H9 (cell line): ENCODE measurements around the gene C4orf51. TPM values are rescaled to one million over a fixed set of nuclear protein-coding genes. Genes with fewer than 3 reads are reported as not detected.
A peak's percentile ranks its signal among the peaks of the same experiment; 100 is the strongest.

Experiments used
- DNase-seq: peaks from one replicate; pipeline ENCODE4 v3.0.0-alpha.2; 2017
- H2AFZ ChIP-seq: one replicate; pipeline ENCODE4 v1.6.1; 2013; ENCODE audit warnings: mild to moderate bottlenecking, low read length, control low read depth, moderate library complexity
- H2AK5ac ChIP-seq: 2 replicates; pipeline ENCODE4 v1.6.1; 2013; ENCODE audit warnings: low read length, control low read depth, mixed read lengths; ENCODE audit not compliant: insufficient read length
- H2BK120ac ChIP-seq: one replicate; pipeline ENCODE4 v1.6.1; 2013; ENCODE audit warnings: low read depth, mild to moderate bottlenecking, low read length, control low read depth, inconsistent platforms; ENCODE audit not compliant: poor library complexity, severe bottlenecking
- H2BK12ac ChIP-seq: 2 replicates; pipeline ENCODE4 v1.6.1; 2013; ENCODE audit warnings: low read length, control low read depth, mixed read lengths, low read depth; ENCODE audit not compliant: insufficient read length
- H2BK15ac ChIP-seq: 2 replicates; pipeline ENCODE4 v1.6.1; 2013; ENCODE audit warnings: low read depth, low read length, control low read depth
- H2BK20ac ChIP-seq: one replicate; pipeline ENCODE4 v1.6.1; 2013; ENCODE audit warnings: low read depth, mild to moderate bottlenecking, low read length, control low read depth, inconsistent platforms; ENCODE audit not compliant: poor library complexity, severe bottlenecking
- H2BK5ac ChIP-seq: 2 replicates; pipeline ENCODE4 v1.6.1; 2013; ENCODE audit warnings: low read length, control low read depth, mixed read lengths; ENCODE audit not compliant: insufficient read length
- H3K14ac ChIP-seq: 2 replicates; pipeline ENCODE4 v1.6.1; 2013; ENCODE audit warnings: low read length, control low read depth; ENCODE audit not compliant: insufficient read depth
- H3K18ac ChIP-seq: 2 replicates; pipeline ENCODE4 v1.6.1; 2013; ENCODE audit warnings: low read depth, mild to moderate bottlenecking, mixed read lengths, low read length, control low read depth; ENCODE audit not compliant: insufficient read length
- H3K23ac ChIP-seq: 2 replicates; pipeline ENCODE4 v1.6.1; 2013; ENCODE audit warnings: low read length, control low read depth, mixed read lengths, low read depth; ENCODE audit not compliant: insufficient read length
- H3K23me2 ChIP-seq: 2 replicates; pipeline ENCODE4 v1.6.1; 2013; ENCODE audit warnings: low read depth, mild to moderate bottlenecking, mixed read lengths, low read length, control low read depth; ENCODE audit not compliant: insufficient read length, poor library complexity, severe bottlenecking
- H3K27ac ChIP-seq: 2 replicates; pipeline ENCODE4 v1.5.1; 2013; ENCODE audit warnings: low read length, control low read depth, mixed read lengths, low read depth; ENCODE audit not compliant: insufficient read length
- H3K27me3 ChIP-seq: 2 replicates; pipeline ENCODE4 v1.6.1; 2013; ENCODE audit warnings: low read length, control low read depth, inconsistent platforms; ENCODE audit not compliant: insufficient read depth
- H3K4ac ChIP-seq: 2 replicates; pipeline ENCODE4 v1.6.1; 2013; ENCODE audit warnings: low read depth, mild to moderate bottlenecking, control low read depth, inconsistent platforms, low read length, moderate library complexity
- H3K4me1 ChIP-seq: 2 replicates; pipeline ENCODE4 v1.6.1; 2013; ENCODE audit warnings: low read length, control low read depth, inconsistent platforms; ENCODE audit not compliant: insufficient read depth
- H3K4me2 ChIP-seq: 2 replicates; pipeline ENCODE4 v1.6.1; 2013; ENCODE audit warnings: low read length, control low read depth, mixed read lengths; ENCODE audit not compliant: insufficient read length, insufficient read depth
- H3K56ac ChIP-seq: 2 replicates; pipeline ENCODE4 v1.6.1; 2013; ENCODE audit warnings: low read depth, mild to moderate bottlenecking, mixed read lengths, low read length, control low read depth; ENCODE audit not compliant: insufficient read length
- H3K79me1 ChIP-seq: 2 replicates; pipeline ENCODE4 v1.6.1; 2013; ENCODE audit warnings: low read depth, mild to moderate bottlenecking, moderate library complexity, low read length, control low read depth, inconsistent platforms; ENCODE audit not compliant: insufficient read depth, poor library complexity, severe bottlenecking
- H3K79me2 ChIP-seq: 2 replicates; pipeline ENCODE4 v1.6.1; 2013; ENCODE audit warnings: low read length, control low read depth, inconsistent platforms; ENCODE audit not compliant: insufficient read depth
- H3K9ac ChIP-seq: 2 replicates; pipeline ENCODE4 v1.6.1; 2013; ENCODE audit warnings: low read length, control low read depth, mixed read lengths; ENCODE audit not compliant: insufficient read length; ENCODE audit errors: extremely low read depth
- H3K9me3 ChIP-seq: one replicate; pipeline ENCODE4 v1.6.1; 2013; ENCODE audit warnings: low read depth, low read length, inconsistent platforms; ENCODE audit not compliant: control insufficient read depth
- H3T11ph ChIP-seq: one replicate; pipeline ENCODE4 v1.6.1; 2013; ENCODE audit warnings: mild to moderate bottlenecking, low read length, control low read depth, inconsistent platforms
- H4K20me1 ChIP-seq: one replicate; pipeline ENCODE4 v1.6.1; 2013; ENCODE audit not compliant: control insufficient read depth, insufficient read length, insufficient read depth
- H4K5ac ChIP-seq: 2 replicates; pipeline ENCODE4 v1.6.1; 2013; ENCODE audit warnings: low read depth, mild to moderate bottlenecking, mixed read lengths, low read length, control low read depth; ENCODE audit not compliant: insufficient read length
- H4K8ac ChIP-seq: replicated peaks from 2 replicates; pipeline ENCODE4 v1.6.1; 2013; ENCODE audit warnings: low read length, control low read depth, mixed read lengths, low read depth; ENCODE audit not compliant: insufficient read length
- H4K91ac ChIP-seq: 2 replicates; pipeline ENCODE4 v1.6.1; 2013; ENCODE audit warnings: low read depth, mild to moderate bottlenecking, moderate library complexity, mixed read lengths, low read length, control low read depth; ENCODE audit not compliant: insufficient read length
- H3K27ac Mint-ChIP-seq, 3 experiments: 2 replicates in 2 of 3; 3 replicates in 1 of 3; pipeline ENCODE4 v1.8.0; 2020 to 2021; ENCODE audit warnings: mixed read lengths in 3 of 3, mild to moderate bottlenecking in 1 of 3, moderate library complexity in 1 of 3
- H3K27me3 Mint-ChIP-seq: 2 replicates; pipeline ENCODE4 v1.8.0; 2021; ENCODE audit warnings: low read depth, mild to moderate bottlenecking, moderate library complexity, mixed read lengths
- H3K36me3 Mint-ChIP-seq, 3 experiments: 2 replicates in 2 of 3; 3 replicates in 1 of 3; pipeline ENCODE4 v1.8.0; 2020 to 2021; ENCODE audit warnings: low read depth in 3 of 3, mixed read lengths in 3 of 3; ENCODE audit not compliant: insufficient read depth in 1 of 3
- H3K4me1 Mint-ChIP-seq, 2 experiments: 2 replicates each; pipeline ENCODE4 v1.8.0; 2020; ENCODE audit warnings: mixed read lengths in 2 of 2
- H3K4me3 Mint-ChIP-seq, 2 experiments: 2 replicates in 1 of 2; 3 replicates in 1 of 2; pipeline ENCODE4 v1.8.0; 2020 to 2021; ENCODE audit warnings: mild to moderate bottlenecking in 2 of 2, mixed read lengths in 2 of 2, moderate library complexity in 1 of 2
- H3K9me3 Mint-ChIP-seq, 2 experiments: 2 replicates in 1 of 2; 3 replicates in 1 of 2; pipeline ENCODE4 v1.8.0; 2020; ENCODE audit warnings: mild to moderate bottlenecking in 2 of 2, mixed read lengths in 2 of 2, moderate library complexity in 1 of 2
- WGBS: extraction: QIAGEN DNeasy Blood & Tissue Kit; methylation state at CpG from one replicate; pipeline ENCODE4 v1.1.7; 2013; ENCODE audit warnings: missing lambda C conversion rate, low lambda C conversion rate, mixed read lengths; ENCODE audit not compliant: insufficient read length; ENCODE audit errors: extremely low coverage; 5-methylcytosine and 5-hydroxymethylcytosine counted together
- long read RNA-seq: library from polyadenylated mRNA; unstranded; transcript quantifications from one replicate; pipeline ENCODE4 v2.0.0, GENCODE V29; 2020
- total RNA-seq: library from RNA; stranded (reverse); gene quantifications from 2 replicates; pipeline ENCODE4 v1.2.1, GENCODE V29; 2021
- TF ChIP-seq, protein P1 (sequence below): fragments of 200-600 bp; sonication (generic); conservative IDR thresholded peaks from 3 replicates; pipeline ENCODE4 v1.8.0; 2021; ENCODE audit warnings: antibody characterized with exemption, mild to moderate bottlenecking

C4orf51 gene
- 2.7 and 6.0 TPM in 2 replicates for total RNA-seq
- long read RNA-seq, partial matches to known transcripts: 0 of 3 reads
- long read RNA-seq, other reads (novel, unspliced or antisense): 3 of 3 reads

DNA sequence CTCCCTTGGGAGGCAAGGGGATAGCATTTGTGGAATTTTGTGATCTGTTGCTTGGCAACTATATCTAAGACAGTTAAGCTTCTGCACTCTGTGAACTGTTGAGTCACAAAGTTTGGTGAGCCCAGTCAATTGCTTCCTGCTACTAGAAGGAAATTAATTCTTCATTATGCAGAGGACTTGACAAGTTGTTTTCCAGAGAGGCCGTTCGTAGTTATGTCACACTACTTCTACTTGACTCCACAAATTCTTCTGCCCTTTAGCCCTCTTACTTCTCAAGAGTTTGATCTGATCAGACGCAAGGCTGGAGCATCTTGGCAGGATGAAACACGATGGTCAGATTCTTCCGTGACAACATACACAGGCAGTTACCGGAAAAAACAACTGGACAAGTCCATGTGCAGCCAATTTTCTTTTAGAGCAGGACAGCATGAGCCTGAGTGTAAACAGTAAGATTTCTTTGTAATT lies at the start of gene C4orf51:
Gene C4orf51 (plus strand): TSS at position 156 of the 465 bp plus-strand sequence. CDS start 58 bp downstream, at position 214.
- no peaks in the 10 kb centered on the region for H3K27me3 ChIP-seq
- peak within 1 kb of the TSS; percentile 25 for H3K18ac ChIP-seq
- no peak within 1 kb of the TSS for H2AFZ ChIP-seq
- peaks cover 0 to 8% of the 10 kb centered on the region in 2 experiments; a peak in 2 of 4 replicates for H3K4me1 Mint-ChIP-seq
- no peaks in the 10 kb centered on the region for H3K9me3 ChIP-seq
- H2BK120ac ChIP-seq: no peak within 1 kb of the TSS
- no peak within 1 kb of the TSS for H3K4ac ChIP-seq
- H3K27ac ChIP-seq: no peak within 1 kb of the TSS
- TF ChIP-seq, protein P1, sequence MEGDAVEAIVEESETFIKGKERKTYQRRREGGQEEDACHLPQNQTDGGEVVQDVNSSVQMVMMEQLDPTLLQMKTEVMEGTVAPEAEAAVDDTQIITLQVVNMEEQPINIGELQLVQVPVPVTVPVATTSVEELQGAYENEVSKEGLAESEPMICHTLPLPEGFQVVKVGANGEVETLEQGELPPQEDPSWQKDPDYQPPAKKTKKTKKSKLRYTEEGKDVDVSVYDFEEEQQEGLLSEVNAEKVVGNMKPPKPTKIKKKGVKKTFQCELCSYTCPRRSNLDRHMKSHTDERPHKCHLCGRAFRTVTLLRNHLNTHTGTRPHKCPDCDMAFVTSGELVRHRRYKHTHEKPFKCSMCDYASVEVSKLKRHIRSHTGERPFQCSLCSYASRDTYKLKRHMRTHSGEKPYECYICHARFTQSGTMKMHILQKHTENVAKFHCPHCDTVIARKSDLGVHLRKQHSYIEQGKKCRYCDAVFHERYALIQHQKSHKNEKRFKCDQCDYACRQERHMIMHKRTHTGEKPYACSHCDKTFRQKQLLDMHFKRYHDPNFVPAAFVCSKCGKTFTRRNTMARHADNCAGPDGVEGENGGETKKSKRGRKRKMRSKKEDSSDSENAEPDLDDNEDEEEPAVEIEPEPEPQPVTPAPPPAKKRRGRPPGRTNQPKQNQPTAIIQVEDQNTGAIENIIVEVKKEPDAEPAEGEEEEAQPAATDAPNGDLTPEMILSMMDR: no peak
- H3T11ph ChIP-seq: no peak within 1 kb of the TSS
- H2BK12ac ChIP-seq: no peak within 1 kb of the TSS
- H3K4me3 Mint-ChIP-seq: no peak within 1 kb of the TSS
- H3K27me3 Mint-ChIP-seq: no peaks in the 10 kb centered on the region
- no peak within 1 kb of the TSS for H2BK20ac ChIP-seq
- H3K9ac ChIP-seq: no peak within 1 kb of the TSS
- no peak within 1 kb of the TSS for H4K5ac ChIP-seq
- no peak within 1 kb of the TSS for H3K14ac ChIP-seq
- H3K36me3 Mint-ChIP-seq: peaks cover 5 to 16% (median 13%) of the 10 kb centered on the region in 3 experiments
- no peak within 1 kb of the TSS for H2AK5ac ChIP-seq
- no peaks in the 10 kb centered on the region for H3K4me1 ChIP-seq
- H3K23me2 ChIP-seq: no peaks in the 10 kb centered on the region
- no peaks in the 10 kb centered on the region for H3K79me1 ChIP-seq
- H4K8ac ChIP-seq: no peak within 1 kb of the TSS
- H3K27ac Mint-ChIP-seq: no peak within 1 kb of the TSS
- no peaks in the 10 kb centered on the region for H4K20me1 ChIP-seq
- no peaks in the 10 kb centered on the region for H3K79me2 ChIP-seq
- no peak within 1 kb of the TSS for H3K23ac ChIP-seq
- no peak within 1 kb of the TSS for H2BK5ac ChIP-seq
- H2BK15ac ChIP-seq: no peak within 1 kb of the TSS
- no peak for DNase-seq
- H3K9me3 Mint-ChIP-seq: peaks cover 19 to 27% of the 10 kb centered on the region in 2 experiments
- no CpG with 5 or more reads among the region's 6 CpGs for WGBS
- no peak within 1 kb of the TSS for H3K4me2 ChIP-seq
- H4K91ac ChIP-seq: no peak within 1 kb of the TSS
- H3K56ac ChIP-seq: no peak within 1 kb of the TSS
